A549 (cell line): ENCODE results near the gene DNAH11.

Source experiments
- EP300 ChIP-seq, 2 experiments: fragments of >200 bp; sonication (Bioruptor Twin); formaldehyde crosslinking; IDR thresholded peaks; 2 replicates in 1 of 2; 3 replicates in 1 of 2; pipeline ENCODE4 v1.6.1; 2016 to 2017
- JUN ChIP-seq, 2 experiments: fragments of >200 bp; sonication (Bioruptor Twin); formaldehyde crosslinking; IDR thresholded peaks; 2 replicates in 1 of 2; 3 replicates in 1 of 2; pipeline ENCODE4 v1.6.1; 2016 to 2017
- MAFK ChIP-seq: fragments of 450-650 bp; IDR thresholded peaks from 2 replicates; pipeline ENCODE4 v1.6.1; 2014; ENCODE audit not compliant: partially characterized antibody
- NPAS2 ChIP-seq: fragments of 250-450 bp; sonication (Bioruptor Pico); IDR thresholded peaks from 2 replicates; pipeline ENCODE4 v1.8.0; 2022; ENCODE audit warnings: mild to moderate bottlenecking, moderate library complexity, borderline replicate concordance
- RAD21 ChIP-seq, 2 experiments: fragments of >200 bp in 1 of 2; sonication (Bioruptor Twin) in 1 of 2; formaldehyde crosslinking in 1 of 2; IDR thresholded peaks in 1 of 2; conservative IDR thresholded peaks in 1 of 2; 2 replicates in 1 of 2; 3 replicates in 1 of 2; pipeline ENCODE4 v1.6.1; 2012 to 2018; ENCODE audit warnings: inconsistent platforms in 1 of 2
- RCOR1 ChIP-seq: fragments of 150-350 bp; IDR thresholded peaks from 2 replicates; pipeline ENCODE4 v1.6.1; 2014; ENCODE audit warnings: antibody characterized with exemption, low read length, low read depth
- RFX5 ChIP-seq: fragments of 450-650 bp; IDR thresholded peaks from 2 replicates; pipeline ENCODE4 v1.7.1; 2014; ENCODE audit warnings: antibody characterized with exemption, mild to moderate bottlenecking, moderate library complexity
- SMC3 ChIP-seq: fragments of >200 bp; sonication (Bioruptor Twin); formaldehyde crosslinking; IDR thresholded peaks from 3 replicates; pipeline ENCODE4 v1.6.1; 2018; ENCODE audit warnings: inconsistent platforms
- TF ChIP-seq, protein P1 (sequence below): fragments of 200-600 bp; sonication (generic); IDR thresholded peaks from 2 replicates; pipeline ENCODE4 v1.6.1; 2016; ENCODE audit warnings: antibody characterized with exemption, mild to moderate bottlenecking, moderate library complexity
- TF ChIP-seq, protein P2 (sequence below): fragments of >200 bp; sonication (Bioruptor Twin); formaldehyde crosslinking; IDR thresholded peaks from 3 replicates; pipeline ENCODE4 v1.5.1; 2016
- TF ChIP-seq, protein P3 (sequence below): IDR thresholded peaks from 2 replicates; pipeline ENCODE4 v1.6.1; 2012
- TF ChIP-seq, protein P4 (sequence below): fragments of 150-350 bp; IDR thresholded peaks from 2 replicates; pipeline ENCODE4 v1.6.1; 2014; ENCODE audit warnings: low read depth, mild to moderate bottlenecking, low read length

DNA sequence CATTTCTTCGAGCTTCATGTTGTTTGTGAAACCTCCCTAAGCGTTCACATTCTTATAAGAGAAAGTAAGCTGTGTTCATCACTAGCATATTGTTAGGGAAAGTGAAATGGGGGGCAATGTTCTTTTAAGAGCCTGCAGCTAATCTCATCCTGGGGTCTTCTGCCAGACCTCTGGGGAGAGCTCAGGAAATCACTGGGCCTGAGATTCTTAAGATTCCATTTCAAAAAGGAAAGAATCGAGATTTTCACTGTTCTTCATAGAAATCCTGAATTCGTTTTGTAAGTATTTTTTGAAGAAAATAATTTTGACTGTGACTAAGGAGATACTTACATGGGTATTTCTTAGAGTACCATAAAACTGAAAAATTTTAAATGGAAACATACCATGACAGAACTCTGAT is 242.2 kb downstream of the DNAH11 start:
- TF ChIP-seq MAFK: no peak
- TF ChIP-seq JUN (IDR thresholded peaks at IDR 0.05): no peak
- TF ChIP-seq, protein P1, sequence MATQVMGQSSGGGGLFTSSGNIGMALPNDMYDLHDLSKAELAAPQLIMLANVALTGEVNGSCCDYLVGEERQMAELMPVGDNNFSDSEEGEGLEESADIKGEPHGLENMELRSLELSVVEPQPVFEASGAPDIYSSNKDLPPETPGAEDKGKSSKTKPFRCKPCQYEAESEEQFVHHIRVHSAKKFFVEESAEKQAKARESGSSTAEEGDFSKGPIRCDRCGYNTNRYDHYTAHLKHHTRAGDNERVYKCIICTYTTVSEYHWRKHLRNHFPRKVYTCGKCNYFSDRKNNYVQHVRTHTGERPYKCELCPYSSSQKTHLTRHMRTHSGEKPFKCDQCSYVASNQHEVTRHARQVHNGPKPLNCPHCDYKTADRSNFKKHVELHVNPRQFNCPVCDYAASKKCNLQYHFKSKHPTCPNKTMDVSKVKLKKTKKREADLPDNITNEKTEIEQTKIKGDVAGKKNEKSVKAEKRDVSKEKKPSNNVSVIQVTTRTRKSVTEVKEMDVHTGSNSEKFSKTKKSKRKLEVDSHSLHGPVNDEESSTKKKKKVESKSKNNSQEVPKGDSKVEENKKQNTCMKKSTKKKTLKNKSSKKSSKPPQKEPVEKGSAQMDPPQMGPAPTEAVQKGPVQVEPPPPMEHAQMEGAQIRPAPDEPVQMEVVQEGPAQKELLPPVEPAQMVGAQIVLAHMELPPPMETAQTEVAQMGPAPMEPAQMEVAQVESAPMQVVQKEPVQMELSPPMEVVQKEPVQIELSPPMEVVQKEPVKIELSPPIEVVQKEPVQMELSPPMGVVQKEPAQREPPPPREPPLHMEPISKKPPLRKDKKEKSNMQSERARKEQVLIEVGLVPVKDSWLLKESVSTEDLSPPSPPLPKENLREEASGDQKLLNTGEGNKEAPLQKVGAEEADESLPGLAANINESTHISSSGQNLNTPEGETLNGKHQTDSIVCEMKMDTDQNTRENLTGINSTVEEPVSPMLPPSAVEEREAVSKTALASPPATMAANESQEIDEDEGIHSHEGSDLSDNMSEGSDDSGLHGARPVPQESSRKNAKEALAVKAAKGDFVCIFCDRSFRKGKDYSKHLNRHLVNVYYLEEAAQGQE: no peak
- TF ChIP-seq, protein P2, sequence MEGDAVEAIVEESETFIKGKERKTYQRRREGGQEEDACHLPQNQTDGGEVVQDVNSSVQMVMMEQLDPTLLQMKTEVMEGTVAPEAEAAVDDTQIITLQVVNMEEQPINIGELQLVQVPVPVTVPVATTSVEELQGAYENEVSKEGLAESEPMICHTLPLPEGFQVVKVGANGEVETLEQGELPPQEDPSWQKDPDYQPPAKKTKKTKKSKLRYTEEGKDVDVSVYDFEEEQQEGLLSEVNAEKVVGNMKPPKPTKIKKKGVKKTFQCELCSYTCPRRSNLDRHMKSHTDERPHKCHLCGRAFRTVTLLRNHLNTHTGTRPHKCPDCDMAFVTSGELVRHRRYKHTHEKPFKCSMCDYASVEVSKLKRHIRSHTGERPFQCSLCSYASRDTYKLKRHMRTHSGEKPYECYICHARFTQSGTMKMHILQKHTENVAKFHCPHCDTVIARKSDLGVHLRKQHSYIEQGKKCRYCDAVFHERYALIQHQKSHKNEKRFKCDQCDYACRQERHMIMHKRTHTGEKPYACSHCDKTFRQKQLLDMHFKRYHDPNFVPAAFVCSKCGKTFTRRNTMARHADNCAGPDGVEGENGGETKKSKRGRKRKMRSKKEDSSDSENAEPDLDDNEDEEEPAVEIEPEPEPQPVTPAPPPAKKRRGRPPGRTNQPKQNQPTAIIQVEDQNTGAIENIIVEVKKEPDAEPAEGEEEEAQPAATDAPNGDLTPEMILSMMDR: no peak
- TF ChIP-seq, protein P3, sequence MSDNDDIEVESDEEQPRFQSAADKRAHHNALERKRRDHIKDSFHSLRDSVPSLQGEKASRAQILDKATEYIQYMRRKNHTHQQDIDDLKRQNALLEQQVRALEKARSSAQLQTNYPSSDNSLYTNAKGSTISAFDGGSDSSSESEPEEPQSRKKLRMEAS: no peak
- no peak for TF ChIP-seq RFX5
- TF ChIP-seq RCOR1: no peak
- TF ChIP-seq, protein P4, sequence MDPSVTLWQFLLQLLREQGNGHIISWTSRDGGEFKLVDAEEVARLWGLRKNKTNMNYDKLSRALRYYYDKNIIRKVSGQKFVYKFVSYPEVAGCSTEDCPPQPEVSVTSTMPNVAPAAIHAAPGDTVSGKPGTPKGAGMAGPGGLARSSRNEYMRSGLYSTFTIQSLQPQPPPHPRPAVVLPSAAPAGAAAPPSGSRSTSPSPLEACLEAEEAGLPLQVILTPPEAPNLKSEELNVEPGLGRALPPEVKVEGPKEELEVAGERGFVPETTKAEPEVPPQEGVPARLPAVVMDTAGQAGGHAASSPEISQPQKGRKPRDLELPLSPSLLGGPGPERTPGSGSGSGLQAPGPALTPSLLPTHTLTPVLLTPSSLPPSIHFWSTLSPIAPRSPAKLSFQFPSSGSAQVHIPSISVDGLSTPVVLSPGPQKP: no peak
- TF ChIP-seq SMC3: no peak
- TF ChIP-seq EP300 (IDR thresholded peaks at IDR 0.05): no peak
- TF ChIP-seq NPAS2: no peak
- no peak for TF ChIP-seq RAD21 (conservative IDR thresholded peaks at IDR 0.05 in 1 of 2, IDR thresholded peaks at IDR 0.05 in 1 of 2)
